ENCODE results near the gene LGALS3.

GRCh38 chr14:55130196-55130550 lies 1.1 kb downstream of the LGALS3 start:
- no peak for TF ChIP-seq SP2 (tag by site-specific recombination; IDR thresholded peaks at IDR 0.05)
- no peak for TF ChIP-seq BCL11A (tag by site-specific recombination; IDR thresholded peaks at IDR 0.05; ENCODE audit: low read depth)
- TF ChIP-seq, protein P1, sequence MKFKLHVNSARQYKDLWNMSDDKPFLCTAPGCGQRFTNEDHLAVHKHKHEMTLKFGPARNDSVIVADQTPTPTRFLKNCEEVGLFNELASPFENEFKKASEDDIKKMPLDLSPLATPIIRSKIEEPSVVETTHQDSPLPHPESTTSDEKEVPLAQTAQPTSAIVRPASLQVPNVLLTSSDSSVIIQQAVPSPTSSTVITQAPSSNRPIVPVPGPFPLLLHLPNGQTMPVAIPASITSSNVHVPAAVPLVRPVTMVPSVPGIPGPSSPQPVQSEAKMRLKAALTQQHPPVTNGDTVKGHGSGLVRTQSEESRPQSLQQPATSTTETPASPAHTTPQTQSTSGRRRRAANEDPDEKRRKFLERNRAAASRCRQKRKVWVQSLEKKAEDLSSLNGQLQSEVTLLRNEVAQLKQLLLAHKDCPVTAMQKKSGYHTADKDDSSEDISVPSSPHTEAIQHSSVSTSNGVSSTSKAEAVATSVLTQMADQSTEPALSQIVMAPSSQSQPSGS (tag by site-specific recombination; IDR thresholded peaks at IDR 0.05; ENCODE audit: low read depth): no peak
- no peak for TF ChIP-seq ZBTB7A (tag by site-specific recombination; IDR thresholded peaks at IDR 0.05; ENCODE audit: low read depth)
- TF ChIP-seq ZNF274 (IDR thresholded peaks at IDR 0.05; ENCODE audit: low read length): no peak
- TF ChIP-seq ZNF274 (tag by site-specific recombination; IDR thresholded peaks at IDR 0.05; ENCODE audit: borderline replicate concordance): no peak
- TF ChIP-seq ZNF654 (tag by site-specific recombination; IDR thresholded peaks at IDR 0.05; ENCODE audit: low read depth): no peak
- TF ChIP-seq, protein P2, sequence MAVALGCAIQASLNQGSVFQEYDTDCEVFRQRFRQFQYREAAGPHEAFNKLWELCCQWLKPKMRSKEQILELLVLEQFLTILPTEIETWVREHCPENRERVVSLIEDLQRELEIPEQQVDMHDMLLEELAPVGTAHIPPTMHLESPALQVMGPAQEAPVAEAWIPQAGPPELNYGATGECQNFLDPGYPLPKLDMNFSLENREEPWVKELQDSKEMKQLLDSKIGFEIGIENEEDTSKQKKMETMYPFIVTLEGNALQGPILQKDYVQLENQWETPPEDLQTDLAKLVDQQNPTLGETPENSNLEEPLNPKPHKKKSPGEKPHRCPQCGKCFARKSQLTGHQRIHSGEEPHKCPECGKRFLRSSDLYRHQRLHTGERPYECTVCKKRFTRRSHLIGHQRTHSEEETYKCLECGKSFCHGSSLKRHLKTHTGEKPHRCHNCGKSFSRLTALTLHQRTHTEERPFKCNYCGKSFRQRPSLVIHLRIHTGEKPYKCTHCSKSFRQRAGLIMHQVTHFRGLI (tag by site-specific recombination; IDR thresholded peaks at IDR 0.05): no peak; the same call in 1 of the 2 replicates
- no peak for TF ChIP-seq CTCF (tag by site-specific recombination; IDR thresholded peaks at IDR 0.05)
- no peak for TF ChIP-seq ZNF530 (tag by site-specific recombination; IDR thresholded peaks at IDR 0.05; ENCODE audit: low read depth)
- TF ChIP-seq REST (tag by site-specific recombination; IDR thresholded peaks at IDR 0.05): no peak
- no peak for TF ChIP-seq SP3 (tag by site-specific recombination; IDR thresholded peaks at IDR 0.05)
- TF ChIP-seq ZBTB6 (tag by site-specific recombination; IDR thresholded peaks at IDR 0.05): no peak
- no peak for TF ChIP-seq ZNF114 (tag by site-specific recombination; IDR thresholded peaks at IDR 0.05)

Measured in HEK293 (cell line).